HEK293T (cell line): ENCODE results near the gene PAGE2.

Experiments
- FOXA1 ChIP-seq: fragments of 450-650 bp; IDR thresholded peaks from 2 replicates; pipeline ENCODE4 v1.6.1; 2016; ENCODE audit warnings: mild to moderate bottlenecking
- NFRKB ChIP-seq: fragments of 450-650 bp; IDR thresholded peaks from 2 replicates; pipeline ENCODE4 v1.6.1; 2016; ENCODE audit warnings: mild to moderate bottlenecking, moderate library complexity

DNA sequence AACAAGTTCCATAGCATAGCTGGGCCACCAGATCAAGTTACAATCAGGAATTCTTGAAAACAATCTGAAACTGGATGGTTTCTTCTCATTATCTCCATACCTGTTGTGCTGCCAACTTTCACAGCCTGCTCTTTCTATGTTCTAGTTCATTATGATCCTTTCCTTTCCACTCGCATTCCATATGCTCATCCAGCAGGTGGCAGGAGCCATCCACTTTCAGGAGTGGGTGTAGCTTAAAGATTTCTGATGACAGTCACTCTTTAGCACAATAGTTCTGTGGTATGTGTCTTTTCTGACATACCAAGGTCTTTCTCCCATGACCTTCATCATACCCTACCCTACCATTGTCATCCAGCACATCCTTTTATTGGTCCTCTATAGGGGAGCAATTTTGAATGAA lies 46.4 kb downstream of the PAGE2 start:
- TF ChIP-seq NFRKB: no peak
- TF ChIP-seq FOXA1: no peak
